ENCODE data around the gene ZNF800. TPM values are rescaled to one million over a fixed set of nuclear protein-coding genes. Genes with fewer than 3 reads are reported as not detected.
A peak's percentile ranks its signal among the peaks of the same experiment; 100 is the strongest.

ZNF800 gene
- polyA plus RNA-seq, 1 donor (not counting 4 experiments of a cell fraction or from before 2014, with no cell fraction given) = 18.0 TPM

- peak overlapping the region; percentile 68 for H3K4me2 ChIP-seq (ENCODE audit: control insufficient read depth, extremely low read depth, insufficient read depth, low read depth, low read length)
- H3K9me3 ChIP-seq (ENCODE audit: control insufficient read depth, low read depth, low read length) = no peaks in the 10 kb centered on the region
- H4K20me1 ChIP-seq (ENCODE audit: control insufficient read depth, extremely low read depth, insufficient read depth, low read length) = no peaks in the 10 kb centered on the region
- DNase-seq (ENCODE audit: low read depth, low spot score) (no peak), FAIRE-seq (no peak)
- H3K4me1 ChIP-seq (ENCODE audit: control insufficient read depth, extremely low read depth, insufficient read depth, low read length) = peaks cover 14% of the 10 kb centered on the region
- dilution Hi-C loops (cut with MboI; ENCODE audit: extremely low pct_ligation_motif_present, low sequenced_read_pairs) = no loop called here
- no peaks in the 10 kb centered on the region for H3K36me3 ChIP-seq (ENCODE audit: control insufficient read depth in 2 of 2, extremely low read depth in 1 of 2, insufficient read depth in 2 of 2, low read length in 2 of 2)
- no peak overlapping the region for H3K27ac ChIP-seq (ENCODE audit: control insufficient read depth, insufficient read depth, low read length)
- no peak for TF ChIP-seq CTCF (optimal IDR thresholded peaks at IDR 0.05 in 1 of 3, IDR thresholded peaks at IDR 0.05 in 1 of 3, conservative IDR thresholded peaks at IDR 0.05 in 1 of 3; ENCODE audit: extremely low read depth in 1 of 3, insufficient read depth in 2 of 3, low read length in 3 of 3)
- no peak for TF ChIP-seq EZH2 (IDR thresholded peaks at IDR 0.05; ENCODE audit: low read length)
- no peaks in the 10 kb centered on the region for H3K27me3 ChIP-seq (ENCODE audit: control insufficient read depth, extremely low read depth, insufficient read depth, low read length)
- H2AFZ ChIP-seq (ENCODE audit: control insufficient read depth, low read length) = peak overlapping the region; percentile 2
- peak overlapping the region; percentile 85 to 92 (median 88) for H3K4me3 ChIP-seq (ENCODE audit: control insufficient read depth in 2 of 3, extremely low read depth in 1 of 3, insufficient read depth in 2 of 3, low read depth in 1 of 3, low read length in 3 of 3)
- peaks cover 39% of the 10 kb centered on the region for H3K79me2 ChIP-seq (ENCODE audit: control insufficient read depth, insufficient read depth, low read length)
- H3K9ac ChIP-seq (ENCODE audit: control insufficient read depth, extremely low read depth, insufficient read depth, low read length) = no peak overlapping the region
- H3K9me1 ChIP-seq (ENCODE audit: control insufficient read depth, extremely low read depth, insufficient read depth, low read length) = no peaks in the 10 kb centered on the region
Measured at GRCh38 chr7:127393368-127394058, 1.0 kb upstream of the ZNF800 start.

- Histone ChIP-seq H3K9me1 (ENCODE audit: control insufficient read depth, extremely low read depth, insufficient read depth, low read length) (no peaks in the 10 kb centered on the region), H2AFZ (ENCODE audit: control insufficient read depth, low read length) (peak overlapping the region; percentile 76), H3K27ac (ENCODE audit: control insufficient read depth, insufficient read depth, low read length) (peak overlapping the region; percentile 81), H3K4me2 (ENCODE audit: control insufficient read depth, extremely low read depth, insufficient read depth, low read depth, low read length) (no peak overlapping the region), H3K9ac (ENCODE audit: control insufficient read depth, extremely low read depth, insufficient read depth, low read length) (peak overlapping the region; percentile 89), H4K20me1 (ENCODE audit: control insufficient read depth, extremely low read depth, insufficient read depth, low read length) (no peaks in the 10 kb centered on the region), H3K36me3 (ENCODE audit: control insufficient read depth in 2 of 2, extremely low read depth in 1 of 2, insufficient read depth in 2 of 2, low read length in 2 of 2) (peaks cover under 1 to 2% of the 10 kb centered on the region in 2 experiments), H3K4me3 (ENCODE audit: control insufficient read depth in 2 of 3, extremely low read depth in 1 of 3, insufficient read depth in 2 of 3, low read depth in 1 of 3, low read length in 3 of 3) (peak overlapping the region; percentile 85 to 92 (median 88)), H3K9me3 (ENCODE audit: control insufficient read depth, low read depth, low read length) (no peaks in the 10 kb centered on the region), H3K79me2 (ENCODE audit: control insufficient read depth, insufficient read depth, low read length) (peaks cover 53% of the 10 kb centered on the region), H3K27me3 (ENCODE audit: control insufficient read depth, extremely low read depth, insufficient read depth, low read length) (no peaks in the 10 kb centered on the region), H3K4me1 (ENCODE audit: control insufficient read depth, extremely low read depth, insufficient read depth, low read length) (peaks cover 14% of the 10 kb centered on the region)
- no peak for DNase-seq (ENCODE audit: low read depth, low spot score)
- TF ChIP-seq EZH2 (IDR thresholded peaks at IDR 0.05; ENCODE audit: low read length) = no peak
- TF ChIP-seq CTCF (optimal IDR thresholded peaks at IDR 0.05 in 1 of 3, IDR thresholded peaks at IDR 0.05 in 1 of 3, conservative IDR thresholded peaks at IDR 0.05 in 1 of 3; ENCODE audit: extremely low read depth in 1 of 3, insufficient read depth in 2 of 3, low read length in 3 of 3) = no peak
- dilution Hi-C loops (cut with MboI; ENCODE audit: extremely low pct_ligation_motif_present, low sequenced_read_pairs) = no loop called here
- FAIRE-seq = no peak
Measured at GRCh38 chr7:127392182-127392565, 334 bp downstream of the ZNF800 start.
